B cell (primary cell): Measurements from ENCODE around the gene C4orf17. TPM values are rescaled to one million over a fixed set of nuclear protein-coding genes. Genes with fewer than 3 reads are reported as not detected.

Source experiments
- ATAC-seq: fragments of 200-7000 bp; cut with Tn5 transposase; one replicate; pipeline ENCODE4 v1.10.0; 2021; ENCODE audit warnings: low read depth, mild to moderate bottlenecking, moderate number of reproducible peaks, moderate library complexity
- CTCF ChIA-PET: fragments of 350-600 bp; sonication (Branson Sonifier 250); formaldehyde crosslinking; loops from one replicate; lab custom pipeline; 2021; ENCODE audit warnings: antibody characterized with exemption, inconsistent platforms; lab: Charles Lee
- POLR2A ChIA-PET: fragments of 350-600 bp; sonication (Branson Sonifier 250); formaldehyde crosslinking; loops from one replicate; lab custom pipeline; 2021; ENCODE audit warnings: antibody characterized with exemption; lab: Charles Lee
- DNase-seq: peaks from one replicate; pipeline ENCODE4 v3.0.0; 2013
- H2AFZ ChIP-seq: 2 replicates; pipeline ENCODE4 v1.6.1; 2012; ENCODE audit warnings: mild to moderate bottlenecking, low read depth, low read length; ENCODE audit not compliant: insufficient read depth, poor library complexity, severe bottlenecking
- H3K27ac ChIP-seq, 2 donors: 1 replicate in 1 of 2; 2 replicates in 1 of 2; pipeline ENCODE4 v1.5.1; 2012 to 2013; ENCODE audit warnings: low read length in 2 of 2, mild to moderate bottlenecking in 2 of 2, moderate library complexity in 1 of 2
- H3K27me3 ChIP-seq, 4 experiments: fragments of 200-600 bp in 1 of 4; sonication (generic) in 1 of 4; replicated peaks in 1 of 4; 1 replicate in 2 of 4; 2 replicates in 2 of 4; pipeline versions ENCODE4 v1.6.1 to v1.7.0; 2013 to 2016; ENCODE audit warnings: low read length in 3 of 4, mild to moderate bottlenecking in 2 of 4, mixed read lengths in 1 of 4, moderate library complexity in 1 of 4; ENCODE audit not compliant: insufficient read depth in 4 of 4, control insufficient read depth in 3 of 4; ENCODE audit errors: control extremely low read depth in 1 of 4
- H3K36me3 ChIP-seq, 2 experiments: replicated peaks in 1 of 2; 1 replicate in 1 of 2; 2 replicates in 1 of 2; pipeline versions ENCODE4 v1.6.1 to v1.7.1; 2013; ENCODE audit warnings: low read length in 1 of 2; ENCODE audit not compliant: insufficient read depth in 2 of 2, control insufficient read depth in 1 of 2; ENCODE audit errors: control extremely low read depth in 1 of 2, extremely low read depth in 1 of 2
- H3K4me1 ChIP-seq, 2 donors: fragments of 200-600 bp in 1 of 2; sonication (generic) in 1 of 2; 1 replicate in 1 of 2; 2 replicates in 1 of 2; pipeline versions ENCODE4 v1.5.1 to v1.6.1; 2013 to 2017; ENCODE audit warnings: low read length in 2 of 2; ENCODE audit not compliant: control insufficient read depth in 2 of 2, insufficient read depth in 2 of 2
- H3K4me2 ChIP-seq: replicated peaks from 2 replicates; pipeline ENCODE3; 2012; ENCODE audit warnings: mild to moderate bottlenecking, low read depth, low read length; ENCODE audit not compliant: poor library complexity, severe bottlenecking
- H3K4me3 ChIP-seq, 5 experiments: fragments of 200-600 bp in 1 of 5; sonication (generic) in 1 of 5; 1 replicate in 3 of 5; 2 replicates in 2 of 5; pipeline versions ENCODE4 v1.5.1 to v1.7.0; 2011 to 2016; ENCODE audit warnings: low read length in 4 of 5, mild to moderate bottlenecking in 4 of 5, low read depth in 2 of 5, control low read depth in 1 of 5, moderate library complexity in 1 of 5; ENCODE audit not compliant: insufficient read depth in 1 of 5; ENCODE audit errors: control extremely low read depth in 1 of 5, extremely low read depth in 1 of 5
- H3K79me2 ChIP-seq: fragments of 200-600 bp; sonication (generic); one replicate; pipeline ENCODE4 v1.6.0; 2016; ENCODE audit warnings: low read length; ENCODE audit not compliant: control insufficient read depth, insufficient read depth
- H3K9ac ChIP-seq: fragments of 200-600 bp; sonication (generic); 2 replicates; pipeline ENCODE4 v1.6.1; 2017; ENCODE audit warnings: mild to moderate bottlenecking, low read length, moderate library complexity
- H3K9me3 ChIP-seq, 3 donors: one replicate each; pipeline versions ENCODE4 v1.6.1 to v1.7.1; 2013; ENCODE audit warnings: low read length in 2 of 3; ENCODE audit not compliant: control insufficient read depth in 2 of 3, insufficient read depth in 1 of 3; ENCODE audit errors: control extremely low read depth in 1 of 3
- H4K20me1 ChIP-seq: 2 replicates; pipeline ENCODE4 v1.6.0; 2012; ENCODE audit warnings: mild to moderate bottlenecking, low read length; ENCODE audit not compliant: insufficient read depth, control insufficient read depth, poor library complexity, severe bottlenecking
- H3K27ac Mint-ChIP-seq: one replicate; pipeline ENCODE4 v1.8.0; 2021; ENCODE audit warnings: mixed read lengths
- H3K27me3 Mint-ChIP-seq: one replicate; pipeline ENCODE4 v1.8.0; 2021; ENCODE audit warnings: mixed read lengths
- H3K4me1 Mint-ChIP-seq: one replicate; pipeline ENCODE4 v1.8.0; 2021; ENCODE audit warnings: mixed read lengths
- H3K4me3 Mint-ChIP-seq: one replicate; pipeline ENCODE4 v1.8.0; 2021; ENCODE audit warnings: mixed read lengths
- H3K9me3 Mint-ChIP-seq: one replicate; pipeline ENCODE4 v1.8.0; 2022; ENCODE audit warnings: mixed read lengths; ENCODE audit not compliant: insufficient read depth
- CTCF ChIP-seq: fragments of 200-600 bp; IDR thresholded peaks from one replicate; pipeline ENCODE4 v1.8.0; 2022; ENCODE audit warnings: antibody characterized with exemption, mild to moderate bottlenecking
- EZH2 ChIP-seq: IDR thresholded peaks from 2 replicates; pipeline ENCODE4 v1.6.1; 2012; ENCODE audit warnings: borderline replicate concordance, low read depth, mild to moderate bottlenecking, moderate library complexity, low read length; ENCODE audit not compliant: insufficient read depth, poor library complexity, severe bottlenecking
- WGBS: methylation state at CpG from one replicate; pipeline ENCODE4 v1.1.5; 2013; ENCODE audit warnings: missing lambda C conversion rate; ENCODE audit not compliant: insufficient coverage; 5-methylcytosine and 5-hydroxymethylcytosine counted together
- intact Hi-C: fragments of 100-400 bp; cut with micrococcal nuclease; formaldehyde crosslinking; loops from one replicate; pipeline ENCODE4 v1.10.0; 2022
- polyA plus RNA-seq: library from polyadenylated mRNA; depleted of rRNA; stranded (reverse); fragments of >200 nt; gene quantifications from 2 replicates; pipeline ENCODE4 v1.2.3, GENCODE V29; 2012
- total RNA-seq, 2 donors: library from RNA; stranded (reverse); fragments of 120-200 nt in 1 of 2; gene quantifications; 1 replicate in 1 of 2; 2 replicates in 1 of 2; pipeline versions ENCODE4 v1.2.3 to v1.2.4, GENCODE V29; 2013 to 2022

The C4orf17 gene
- total and polyA plus RNA-seq, 2 donors (not counting 1 experiment from before 2014, with no cell fraction given) = not detected

GRCh38 chr4:99471349-99471748 lies 39.5 kb upstream of the C4orf17 start:
- no peaks in the 10 kb centered on the region for H3K79me2 ChIP-seq
- Mint-ChIP-seq H3K9me3 (no peaks in the 10 kb centered on the region), H3K27ac (no peak overlapping the region), H3K4me1 (no peaks in the 10 kb centered on the region), H3K4me3 (no peak overlapping the region), H3K27me3 (peaks cover 42% of the 10 kb centered on the region)
- H3K9ac ChIP-seq = no peak overlapping the region
- H3K9me3 ChIP-seq = no peaks in the 10 kb centered on the region
- H3K27me3 ChIP-seq = no peaks in the 10 kb centered on the region
- POLR2A ChIA-PET = no interaction called here
- H3K27ac ChIP-seq = no peak overlapping the region
- TF ChIP-seq CTCF = no peak
- no peak for TF ChIP-seq EZH2
- H3K36me3 ChIP-seq = no peaks in the 10 kb centered on the region
- ATAC-seq = no peak
- H2AFZ ChIP-seq = no peak overlapping the region
- H3K4me2 ChIP-seq = no peak overlapping the region
- CTCF ChIA-PET = interaction anchor here (1.0 kb wide), 1 partner anchor 8 kb away, joined by 6 read pairs; no protein-coding TSS in a partner anchor
- H3K4me3 ChIP-seq = no peak overlapping the region
- no peaks in the 10 kb centered on the region for H4K20me1 ChIP-seq
- intact Hi-C loops = no loop called here
- no peak for DNase-seq
- H3K4me1 ChIP-seq = no peaks in the 10 kb centered on the region

- H3K4me1 Mint-ChIP-seq = no peaks in the 10 kb centered on the region
- intact Hi-C loops = no loop called here
- peaks cover 40% of the 10 kb centered on the region for H3K27me3 Mint-ChIP-seq
Measured at GRCh38 chr4:99471896-99472295, 38.9 kb upstream of the C4orf17 start.

More at GRCh38 chr4:99471896-99472295, 38.9 kb upstream of the C4orf17 start:
- ChIA-PET CTCF (interaction anchor here (1.0 kb wide), 1 partner anchor 9 kb away, joined by 6 read pairs; no protein-coding TSS in a partner anchor), POLR2A (no interaction called here)
- no peaks in the 10 kb centered on the region for H3K79me2 ChIP-seq
- H3K9me3 Mint-ChIP-seq = no peaks in the 10 kb centered on the region
- H3K27ac Mint-ChIP-seq = no peak overlapping the region
- H3K9me3 ChIP-seq = no peaks in the 10 kb centered on the region
- no peak overlapping the region for H3K4me2 ChIP-seq
- no peak overlapping the region for H3K9ac ChIP-seq
- no peak overlapping the region for H3K4me3 Mint-ChIP-seq
- no CpG with 5 or more reads among the region's 1 CpG for WGBS
- TF ChIP-seq CTCF (no peak), EZH2 (no peak)
- no peaks in the 10 kb centered on the region for H3K36me3 ChIP-seq
- ATAC-seq (no peak), DNase-seq (no peak)
- no peak overlapping the region for H3K27ac ChIP-seq
- H3K4me3 ChIP-seq = no peak overlapping the region
- H3K4me1 ChIP-seq = no peaks in the 10 kb centered on the region
- no peaks in the 10 kb centered on the region for H3K27me3 ChIP-seq
- no peaks in the 10 kb centered on the region for H4K20me1 ChIP-seq
- no peak overlapping the region for H2AFZ ChIP-seq
